Hepatocyte (in vitro differentiated cells): Measurements from ENCODE around the gene OR10G2. TPM values are rescaled to one million over a fixed set of nuclear protein-coding genes. Genes with fewer than 3 reads are reported as not detected.

Experiments
- DNase-seq: peaks from one replicate; pipeline ENCODE4 v3.0.0-alpha.2; 2016; ENCODE audit warnings: low spot score
- H2AFZ ChIP-seq: fragments of 200-600 bp; sonication (generic); 2 replicates; pipeline ENCODE4 v1.6.0; 2016; ENCODE audit warnings: antibody characterized with exemption, mild to moderate bottlenecking
- H3K27ac ChIP-seq: fragments of 200-600 bp; sonication (generic); 2 replicates; pipeline ENCODE4 v1.5.1; 2016; ENCODE audit warnings: mild to moderate bottlenecking
- H3K27me3 ChIP-seq: fragments of 200-600 bp; sonication (generic); 2 replicates; pipeline ENCODE4 v1.6.1; 2016
- H3K36me3 ChIP-seq: fragments of 200-600 bp; sonication (generic); replicated peaks from 2 replicates; pipeline ENCODE4 v1.5.1; 2016; ENCODE audit warnings: low read depth; ENCODE audit not compliant: insufficient read depth
- H3K4me1 ChIP-seq: fragments of 200-600 bp; sonication (generic); 2 replicates; pipeline ENCODE4 v1.5.1; 2016; ENCODE audit warnings: mild to moderate bottlenecking, moderate library complexity; ENCODE audit not compliant: insufficient read depth
- H3K4me2 ChIP-seq: fragments of 200-600 bp; sonication (generic); 2 replicates; pipeline ENCODE4 v1.6.0; 2016
- H3K4me3 ChIP-seq: fragments of 200-600 bp; sonication (generic); 2 replicates; pipeline ENCODE4 v1.5.1; 2016; ENCODE audit warnings: mild to moderate bottlenecking
- H3K79me2 ChIP-seq: fragments of 200-600 bp; sonication (generic); 2 replicates; pipeline ENCODE4 v1.6.0; 2017; ENCODE audit warnings: mild to moderate bottlenecking
- H3K9me2 ChIP-seq: fragments of 200-600 bp; sonication (generic); replicated peaks from 2 replicates; pipeline ENCODE4 v1.6.0; 2017; ENCODE audit warnings: mild to moderate bottlenecking; ENCODE audit not compliant: insufficient read depth
- H3K9me3 ChIP-seq: fragments of 200-600 bp; sonication (generic); 2 replicates; pipeline ENCODE4 v1.5.1; 2016; ENCODE audit warnings: low read depth, mild to moderate bottlenecking
- H4K20me1 ChIP-seq: fragments of 200-600 bp; sonication (generic); 2 replicates; pipeline ENCODE4 v1.6.0; 2016; ENCODE audit warnings: mild to moderate bottlenecking; ENCODE audit not compliant: insufficient read depth, poor library complexity, severe bottlenecking
- EZH2 ChIP-seq: fragments of 200-600 bp; sonication (generic); IDR thresholded peaks from 2 replicates; pipeline ENCODE4 v1.6.1; 2016; ENCODE audit warnings: antibody characterized with exemption, mild to moderate bottlenecking, borderline replicate concordance
- EZH2phosphoT487 ChIP-seq: fragments of 200-600 bp; sonication (generic); IDR thresholded peaks from one replicate; pipeline ENCODE4 v1.6.1; 2018; ENCODE audit warnings: antibody characterized with exemption, mild to moderate bottlenecking, low read depth, moderate library complexity; ENCODE audit not compliant: unreplicated experiment, severe bottlenecking
- WGBS: methylation state at CpG from one replicate; pipeline ENCODE4 v1.1.6; 2016; ENCODE audit warnings: low lambda C conversion rate; ENCODE audit errors: missing lambda C conversion rate; 5-methylcytosine and 5-hydroxymethylcytosine counted together
- polyA plus RNA-seq: library from polyadenylated mRNA; unstranded; fragments of >200 nt; fragmentation: Nextera tagmentation; extraction: Ambion mirVana; gene quantifications from 2 replicates; pipeline ENCODE4 v1.2.1, GENCODE V29; 2016
- total RNA-seq: library from RNA; depleted of rRNA; stranded (reverse); fragments of >200 nt; gene quantifications from 2 replicates; pipeline ENCODE4 v1.2.3, GENCODE V29; 2014
- TF ChIP-seq, protein P1 (sequence below): fragments of 200-600 bp; sonication (generic); IDR thresholded peaks from 2 replicates; pipeline ENCODE4 v1.5.1; 2016; ENCODE audit warnings: antibody characterized with exemption, mild to moderate bottlenecking; ENCODE audit not compliant: poor library complexity

Gene OR10G2
- total and polyA plus RNA-seq, 2 experiments from 2014 or later, result not detected

DNA sequence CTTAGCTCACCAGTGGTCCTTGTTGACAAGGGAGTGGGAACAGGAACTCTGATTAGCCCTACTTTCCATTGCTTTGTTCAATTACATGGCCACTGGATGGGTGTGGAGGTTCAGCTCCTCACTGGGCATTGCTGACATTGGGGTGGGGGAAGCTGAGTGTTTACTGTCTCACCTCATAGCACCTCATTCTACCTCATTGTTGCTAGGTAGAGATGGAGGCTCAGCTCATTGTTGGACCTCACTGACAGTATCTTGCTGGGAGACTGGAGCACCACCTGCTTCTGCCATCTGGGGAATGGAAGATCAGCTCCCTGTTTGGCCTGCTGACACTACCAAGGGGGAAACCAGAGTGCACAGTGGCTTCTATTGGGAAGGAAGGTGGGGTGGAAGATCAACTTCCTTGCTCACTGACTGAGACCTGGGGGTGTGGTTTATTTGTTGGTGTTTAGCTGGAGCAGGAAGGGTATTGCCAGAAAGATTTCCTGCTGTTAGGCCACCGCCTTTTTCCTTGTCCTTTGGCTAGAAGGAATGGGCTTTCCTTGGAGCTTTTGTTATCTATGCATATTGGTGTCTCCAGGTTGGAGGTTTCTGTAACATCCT, 17.6 kb upstream of the OR10G2 start:
- no peaks in the 10 kb centered on the region for H3K4me1 ChIP-seq
- no peaks in the 10 kb centered on the region for H3K27me3 ChIP-seq
- no peaks in the 10 kb centered on the region for H3K9me2 ChIP-seq
- TF ChIP-seq EZH2phosphoT487 (no peak), EZH2 (no peak)
- TF ChIP-seq, protein P1, sequence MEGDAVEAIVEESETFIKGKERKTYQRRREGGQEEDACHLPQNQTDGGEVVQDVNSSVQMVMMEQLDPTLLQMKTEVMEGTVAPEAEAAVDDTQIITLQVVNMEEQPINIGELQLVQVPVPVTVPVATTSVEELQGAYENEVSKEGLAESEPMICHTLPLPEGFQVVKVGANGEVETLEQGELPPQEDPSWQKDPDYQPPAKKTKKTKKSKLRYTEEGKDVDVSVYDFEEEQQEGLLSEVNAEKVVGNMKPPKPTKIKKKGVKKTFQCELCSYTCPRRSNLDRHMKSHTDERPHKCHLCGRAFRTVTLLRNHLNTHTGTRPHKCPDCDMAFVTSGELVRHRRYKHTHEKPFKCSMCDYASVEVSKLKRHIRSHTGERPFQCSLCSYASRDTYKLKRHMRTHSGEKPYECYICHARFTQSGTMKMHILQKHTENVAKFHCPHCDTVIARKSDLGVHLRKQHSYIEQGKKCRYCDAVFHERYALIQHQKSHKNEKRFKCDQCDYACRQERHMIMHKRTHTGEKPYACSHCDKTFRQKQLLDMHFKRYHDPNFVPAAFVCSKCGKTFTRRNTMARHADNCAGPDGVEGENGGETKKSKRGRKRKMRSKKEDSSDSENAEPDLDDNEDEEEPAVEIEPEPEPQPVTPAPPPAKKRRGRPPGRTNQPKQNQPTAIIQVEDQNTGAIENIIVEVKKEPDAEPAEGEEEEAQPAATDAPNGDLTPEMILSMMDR, result no peak
- no peaks in the 10 kb centered on the region for H4K20me1 ChIP-seq
- no peak overlapping the region for H3K4me2 ChIP-seq
- no peak overlapping the region for H2AFZ ChIP-seq
- H3K79me2 ChIP-seq, result no peaks in the 10 kb centered on the region
- H3K4me3 ChIP-seq, result no peak overlapping the region
- H3K9me3 ChIP-seq, result no peaks in the 10 kb centered on the region
- H3K36me3 ChIP-seq, result no peaks in the 10 kb centered on the region
- DNase-seq, result no peak
- WGBS, result 67% methylated on average over 1 of the region's 1 CpG
- H3K27ac ChIP-seq, result no peak overlapping the region

DNA sequence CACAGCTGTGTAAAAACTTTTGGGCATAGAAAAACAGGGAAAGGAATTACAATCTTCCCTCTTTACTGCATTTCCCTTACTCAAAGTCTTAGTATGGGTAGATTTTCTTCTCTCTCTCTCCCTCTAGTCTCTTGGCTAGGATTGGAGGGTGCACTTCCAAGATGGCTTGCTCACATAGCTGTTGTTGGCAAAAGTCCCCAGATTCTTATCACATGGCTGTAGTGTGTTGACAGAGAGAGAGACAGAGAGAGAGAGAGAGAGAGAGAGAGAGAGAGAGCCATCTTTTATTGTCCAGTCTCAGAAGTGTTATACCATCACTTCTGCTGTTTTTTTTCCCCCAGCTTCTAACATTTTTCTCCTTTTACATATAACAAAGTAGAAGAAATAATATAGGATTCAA, 12.6 kb upstream of the OR10G2 start:
- Histone ChIP-seq H3K4me1 (no peaks in the 10 kb centered on the region), H4K20me1 (no peaks in the 10 kb centered on the region), H3K9me3 (no peaks in the 10 kb centered on the region), H3K36me3 (no peaks in the 10 kb centered on the region), H3K4me3 (no peak overlapping the region), H3K27ac (no peak overlapping the region), H3K79me2 (no peaks in the 10 kb centered on the region), H3K27me3 (no peaks in the 10 kb centered on the region), H3K4me2 (no peak overlapping the region), H2AFZ (no peak overlapping the region), H3K9me2 (no peaks in the 10 kb centered on the region)
- no peak for TF ChIP-seq EZH2phosphoT487
- no peak for TF ChIP-seq EZH2
- TF ChIP-seq, protein P1, result no peak
- no peak for DNase-seq

DNA sequence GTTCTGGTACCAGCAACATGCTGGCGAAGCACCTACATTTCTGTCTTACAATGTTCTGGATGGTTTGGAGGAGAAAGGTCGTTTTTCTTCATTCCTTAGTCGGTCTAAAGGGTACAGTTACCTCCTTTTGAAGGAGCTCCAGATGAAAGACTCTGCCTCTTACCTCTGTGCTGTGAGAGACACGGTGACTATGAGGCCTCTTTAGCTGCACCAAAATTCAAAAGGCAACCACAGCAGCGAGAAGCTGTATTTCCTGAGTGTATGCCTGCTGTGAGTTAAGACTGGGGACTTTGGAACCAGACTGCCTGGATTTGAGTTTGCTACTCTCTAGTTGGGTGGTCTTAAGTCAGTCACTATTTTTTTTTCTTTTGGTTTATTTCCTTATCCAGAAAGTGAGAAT, 8.7 kb upstream of the OR10G2 start:
- Histone ChIP-seq H3K79me2 (no peaks in the 10 kb centered on the region), H3K36me3 (no peaks in the 10 kb centered on the region), H3K4me2 (no peak overlapping the region), H3K27ac (no peak overlapping the region), H2AFZ (no peak overlapping the region), H3K27me3 (no peaks in the 10 kb centered on the region), H3K9me3 (no peaks in the 10 kb centered on the region), H4K20me1 (no peaks in the 10 kb centered on the region), H3K9me2 (no peaks in the 10 kb centered on the region), H3K4me1 (no peaks in the 10 kb centered on the region), H3K4me3 (no peak overlapping the region)
- TF ChIP-seq EZH2phosphoT487, result no peak
- TF ChIP-seq, protein P1, result no peak
- no peak for TF ChIP-seq EZH2
- WGBS, result 67% methylated on average over 5 of the region's 5 CpGs
- DNase-seq, result no peak

DNA sequence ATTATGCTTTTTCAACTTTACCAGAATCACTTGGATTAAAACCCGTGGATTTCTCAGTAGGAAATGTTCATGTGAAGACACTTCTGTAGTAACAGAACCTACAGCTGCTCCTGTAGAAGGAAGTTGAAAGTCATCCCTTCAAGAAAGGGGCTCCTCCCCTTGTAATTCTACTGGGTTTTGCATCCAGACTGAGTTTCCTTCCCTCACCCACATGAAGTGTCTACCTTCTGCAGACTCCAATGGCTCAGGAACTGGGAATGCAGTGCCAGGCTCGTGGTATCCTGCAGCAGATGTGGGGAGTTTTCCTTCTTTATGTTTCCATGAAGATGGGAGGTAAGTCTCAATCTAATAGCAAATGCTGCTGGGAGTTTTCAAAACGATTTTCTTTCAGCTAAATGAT, 7.9 kb upstream of the OR10G2 start:
- H3K36me3 ChIP-seq, result no peaks in the 10 kb centered on the region
- no peak overlapping the region for H3K4me2 ChIP-seq
- no peak for TF ChIP-seq EZH2
- TF ChIP-seq, protein P1, result no peak
- TF ChIP-seq EZH2phosphoT487, result no peak
- no peak overlapping the region for H3K4me3 ChIP-seq
- H3K4me1 ChIP-seq, result no peaks in the 10 kb centered on the region
- no peaks in the 10 kb centered on the region for H3K79me2 ChIP-seq
- 74% methylated on average over 3 of the region's 3 CpGs for WGBS
- no peaks in the 10 kb centered on the region for H3K9me2 ChIP-seq
- no peaks in the 10 kb centered on the region for H4K20me1 ChIP-seq
- H2AFZ ChIP-seq, result no peak overlapping the region
- H3K9me3 ChIP-seq, result no peaks in the 10 kb centered on the region
- no peaks in the 10 kb centered on the region for H3K27me3 ChIP-seq
- H3K27ac ChIP-seq, result no peak overlapping the region
- DNase-seq, result no peak
